HG02852 (cell line): ENCODE measurements around the gene ELMO2.

ENCODE experiments used
- ATAC-seq: cut with Tn5 transposase; IDR thresholded peaks from one replicate; pipeline ENCODE4 v1.9.1; 2021; ENCODE audit warnings: mild to moderate bottlenecking, moderate library complexity; ENCODE audit not compliant: unreplicated experiment

The ELMO2 gene

DNA sequence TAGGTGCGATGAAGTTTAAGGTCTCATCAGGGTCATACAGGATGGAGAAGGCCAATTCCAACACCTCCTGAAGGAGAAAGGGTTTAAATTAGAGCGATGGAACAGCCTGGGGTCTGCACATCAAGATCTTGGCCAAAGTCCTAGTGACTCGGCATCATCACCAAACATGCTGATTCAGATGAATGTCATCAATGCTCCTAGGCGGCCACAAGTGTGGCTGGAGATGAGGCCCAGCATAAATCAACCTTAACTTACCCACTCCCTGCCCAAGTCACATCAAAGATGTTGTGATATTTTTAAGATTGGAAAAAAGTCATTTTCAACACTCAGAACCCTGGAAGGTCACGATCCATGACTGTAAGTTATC is 37.5 kb downstream of the ELMO2 start:
- no peak for ATAC-seq

GRCh38 chr20:46367967-46368901 is 38.2 kb downstream of the ELMO2 start:
- ATAC-seq: no peak

- no peak for ATAC-seq
Observed at GRCh38 chr20:46367234-46367633, 39.2 kb downstream of the ELMO2 start.

GRCh38 chr20:46366826-46367225 is 39.6 kb downstream of the ELMO2 start:
- ATAC-seq: no peak

GRCh38 chr20:46365487-46366220 is 40.8 kb downstream of the ELMO2 start:
- ATAC-seq: no peak

DNA sequence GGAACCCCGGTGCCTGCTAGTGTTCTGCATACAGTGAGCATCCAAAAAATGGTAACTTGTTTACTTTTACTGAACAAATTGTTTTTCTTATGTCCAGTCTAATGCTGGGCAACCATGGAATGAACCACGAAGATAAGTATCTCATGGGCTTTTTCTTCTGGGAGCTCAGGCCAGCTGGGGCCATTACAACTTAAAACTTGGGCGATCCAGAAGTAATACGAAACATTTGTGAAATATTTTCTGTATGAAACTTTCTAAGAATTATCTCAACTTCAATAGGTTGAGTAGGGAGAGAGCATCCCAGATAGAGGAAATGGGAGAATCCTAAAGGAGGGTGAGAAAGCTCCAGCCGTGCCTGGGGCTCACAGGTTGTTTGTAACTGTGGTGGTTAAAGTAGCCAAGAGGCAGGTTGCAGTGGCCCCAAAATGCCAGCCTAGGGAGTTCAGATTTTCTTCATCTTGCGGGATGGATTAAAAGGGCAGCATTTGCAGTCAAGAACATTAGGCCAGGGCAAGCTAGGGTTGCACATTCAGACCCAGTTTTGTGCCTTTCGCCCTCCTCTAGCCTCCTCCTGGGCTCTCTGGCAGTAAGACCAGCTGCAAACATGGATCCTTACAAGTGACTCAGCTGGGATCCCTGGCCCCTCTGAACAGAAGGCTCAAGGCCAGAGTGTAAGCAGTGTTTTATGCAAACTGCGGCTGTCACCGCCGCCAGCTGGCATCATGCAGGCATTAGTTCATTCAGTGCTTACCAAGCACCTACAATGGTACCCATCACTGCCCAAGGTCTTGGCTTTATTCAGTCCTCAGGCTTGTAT is 41.5 kb downstream of the ELMO2 start:
- no peak for ATAC-seq

DNA sequence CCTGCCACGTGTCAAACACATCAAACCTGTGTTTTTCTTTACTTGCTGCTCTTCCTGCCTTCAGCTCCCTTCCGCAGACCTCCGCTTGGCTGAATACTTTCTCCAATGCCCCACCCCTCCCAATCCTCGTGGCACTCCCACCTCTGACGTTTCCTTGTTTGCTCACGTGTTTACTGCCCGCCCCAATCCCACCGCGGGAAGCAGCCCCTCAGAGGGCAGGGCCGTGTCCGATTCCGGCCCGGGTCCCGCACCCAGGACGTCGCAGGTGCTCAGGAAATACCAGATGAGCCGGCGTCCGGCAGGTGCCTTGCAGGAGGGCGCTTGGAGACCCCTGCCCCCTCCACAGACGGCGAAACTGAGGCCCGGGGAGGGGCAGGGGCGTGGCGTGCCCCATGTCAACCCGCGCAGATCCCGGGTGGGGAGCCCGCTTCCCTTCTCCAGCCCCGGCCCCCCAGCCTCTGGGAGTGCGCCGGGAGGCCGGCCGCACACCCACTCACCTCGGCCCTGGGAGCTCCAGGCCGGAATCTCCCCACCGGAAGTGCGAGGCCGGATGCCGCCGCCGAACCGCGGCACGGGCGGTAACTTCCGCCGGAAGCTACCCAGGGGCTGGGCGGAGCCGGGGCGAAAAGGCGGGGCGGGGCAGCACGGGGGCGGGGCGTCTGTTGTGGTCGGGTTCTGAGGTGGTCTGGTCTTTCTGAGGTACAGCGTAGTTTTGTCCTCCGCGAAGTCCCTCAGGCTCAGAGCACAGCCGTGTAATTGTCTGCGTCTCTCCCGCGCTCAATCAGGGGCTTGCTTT is 42.3 kb downstream of the ELMO2 start:
- peak; percentile 71 for ATAC-seq

DNA sequence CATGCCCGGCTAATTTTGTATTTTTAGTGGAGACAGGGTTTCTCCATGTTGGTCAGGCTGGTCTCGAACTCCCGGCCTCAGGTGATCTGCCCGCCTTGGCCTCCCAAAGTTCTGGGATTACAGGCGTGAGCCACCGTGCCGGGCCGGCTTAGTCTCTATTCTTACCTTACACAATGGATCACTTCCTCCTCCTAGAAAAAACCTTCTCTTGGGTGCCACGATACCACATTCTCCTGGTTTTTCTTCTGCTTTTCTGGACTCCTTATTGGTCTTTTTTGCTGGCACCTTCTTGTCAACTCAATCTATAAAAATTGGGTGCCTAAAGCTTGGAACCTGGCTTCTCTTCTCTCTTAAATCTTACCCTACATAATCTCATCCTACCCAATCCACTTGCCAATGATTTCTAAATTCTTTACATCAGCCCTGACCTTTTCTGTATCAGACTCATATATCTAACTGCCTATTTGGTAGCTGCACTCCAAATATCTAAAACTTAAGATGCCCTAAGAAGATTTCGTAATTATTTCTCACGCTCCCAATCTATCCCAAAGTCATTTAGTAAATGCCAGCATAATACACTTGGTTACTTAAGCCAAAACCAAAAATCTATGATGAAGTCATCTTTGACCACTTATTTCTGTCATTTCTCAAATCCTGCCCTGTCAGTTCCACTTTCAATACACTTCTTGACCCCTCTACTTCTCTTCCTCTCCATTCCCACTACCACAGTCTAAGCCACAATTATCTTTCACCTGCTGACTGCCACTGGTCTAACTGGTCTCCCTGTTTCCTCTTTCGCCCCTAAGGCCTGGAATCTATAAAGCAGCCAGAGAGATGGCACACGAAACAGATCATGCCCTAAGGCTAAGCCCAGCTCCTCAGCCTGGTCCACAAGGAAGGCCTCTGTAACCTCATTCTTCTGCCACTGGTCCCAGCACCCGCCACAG is 43.2 kb downstream of the ELMO2 start:
- no peak for ATAC-seq

DNA sequence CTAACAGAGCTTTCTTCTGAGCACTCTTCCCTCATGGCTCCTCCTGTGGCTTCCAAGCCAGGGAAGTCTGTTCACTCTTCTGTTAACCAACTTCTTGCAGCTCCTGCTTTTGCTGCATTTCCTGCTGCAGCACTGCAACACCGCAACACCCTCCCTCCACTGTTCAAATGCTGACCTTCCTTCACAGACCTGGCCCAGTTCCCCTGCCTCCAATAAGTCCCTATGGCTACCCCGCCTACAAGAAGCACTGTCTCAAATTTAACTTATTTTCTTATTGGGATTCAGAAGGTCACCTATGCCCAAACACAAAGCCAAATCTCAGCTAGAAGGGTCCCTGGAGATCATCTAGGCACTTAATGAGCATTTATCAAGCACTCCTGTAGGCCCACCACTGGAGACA is 44.6 kb downstream of the ELMO2 start:
- ATAC-seq: no peak

DNA sequence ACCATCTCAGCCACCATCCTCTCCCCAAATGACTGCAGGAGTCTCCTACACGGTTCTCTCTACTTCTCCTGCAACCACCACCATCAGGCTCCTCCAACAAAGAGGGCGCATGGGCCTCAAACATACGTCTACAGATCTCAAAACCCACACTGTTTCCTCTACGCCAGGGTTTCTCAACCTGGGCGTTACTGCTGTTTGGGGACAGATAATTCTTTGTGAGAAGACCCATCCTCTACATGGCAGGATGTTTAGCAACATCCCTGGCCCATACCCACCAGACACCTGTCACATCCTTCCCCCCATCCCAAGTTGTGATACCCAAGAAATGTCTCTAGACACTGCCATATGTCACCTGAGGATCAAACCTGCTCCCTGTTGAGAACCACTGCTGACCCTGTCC is 45.0 kb downstream of the ELMO2 start:
- no peak for ATAC-seq

GRCh38 chr20:46359233-46359751 is 47.1 kb downstream of the ELMO2 start:
- peak; percentile 58 for ATAC-seq

GRCh38 chr20:46358346-46359058 is 47.9 kb downstream of the ELMO2 start:
- ATAC-seq: no peak

GRCh38 chr20:46357030-46357514 is 49.3 kb downstream of the ELMO2 start:
- no peak for ATAC-seq

- no peak for ATAC-seq
Observed at GRCh38 chr20:46356195-46357029, 50.0 kb downstream of the ELMO2 start.

- no peak for ATAC-seq
Observed at GRCh38 chr20:46355778-46356177, 50.6 kb downstream of the ELMO2 start.

DNA sequence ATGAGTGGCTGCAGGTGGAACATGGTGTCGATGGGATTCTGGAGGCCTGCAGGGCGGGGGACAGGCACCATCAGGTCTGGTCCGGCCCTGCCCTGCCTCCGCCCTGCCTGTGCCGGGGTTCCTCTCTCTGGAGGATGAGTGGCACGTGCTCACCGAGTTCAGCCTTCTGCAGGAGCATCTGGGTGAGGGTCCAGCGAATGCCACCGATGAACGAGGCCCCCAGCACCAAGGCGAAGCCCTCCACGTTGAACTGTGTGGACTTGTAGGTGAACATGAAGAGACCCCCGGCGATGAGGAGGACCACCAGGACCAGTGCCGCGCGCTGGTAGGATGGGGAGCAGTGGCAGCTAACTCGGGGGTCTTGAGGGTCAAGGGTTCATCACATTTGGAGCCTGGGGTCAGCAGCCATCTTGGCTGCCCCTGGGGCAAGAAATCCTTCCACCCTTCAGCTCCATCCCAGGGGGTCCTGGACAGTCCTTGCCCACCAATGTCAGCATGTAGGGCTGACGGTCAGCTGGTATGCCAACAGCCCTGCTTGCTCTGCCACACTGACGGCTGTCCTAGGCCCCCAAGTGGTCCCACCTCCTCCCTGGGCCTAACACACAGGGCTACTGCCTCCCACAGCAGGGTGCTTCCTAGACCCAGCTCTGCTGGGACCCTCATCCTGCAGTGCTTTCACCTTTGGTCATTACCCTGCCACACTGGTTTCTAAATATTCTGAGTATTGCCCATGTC is 51.3 kb downstream of the ELMO2 start:
- ATAC-seq: no peak

- ATAC-seq: no peak
Observed at GRCh38 chr20:46354207-46354555, 52.2 kb downstream of the ELMO2 start.
